KMS-11 (cell line): ENCODE data around the gene CLRN3.

Source experiments
- H2AFZ ChIP-seq: fragments of 200-600 bp; sonication (generic); 2 replicates; pipeline ENCODE4 v1.6.1; 2016; ENCODE audit warnings: antibody characterized with exemption, mixed run types, low read depth
- H3K27ac ChIP-seq: fragments of 200-600 bp; sonication (generic); 2 replicates; pipeline ENCODE4 v1.6.1; 2016; ENCODE audit warnings: mild to moderate bottlenecking, mixed run types
- H3K27me3 ChIP-seq: fragments of 200-600 bp; sonication (generic); 2 replicates; pipeline ENCODE4 v1.6.1; 2017; ENCODE audit warnings: mild to moderate bottlenecking, low read depth, mixed run types, moderate library complexity; ENCODE audit not compliant: insufficient read depth
- H3K36me3 ChIP-seq: fragments of 200-600 bp; sonication (generic); 2 replicates; pipeline ENCODE4 v1.6.1; 2017; ENCODE audit warnings: mild to moderate bottlenecking, mixed run types; ENCODE audit not compliant: insufficient read depth
- H3K4me1 ChIP-seq: fragments of 200-600 bp; sonication (generic); 2 replicates; pipeline ENCODE4 v1.6.1; 2016; ENCODE audit warnings: mild to moderate bottlenecking, low read depth, mixed run types; ENCODE audit not compliant: poor library complexity, severe bottlenecking
- H3K4me2 ChIP-seq: fragments of 200-600 bp; sonication (generic); 2 replicates; pipeline ENCODE4 v1.7.0; 2016; ENCODE audit warnings: mild to moderate bottlenecking, mixed run types
- H3K4me3 ChIP-seq: fragments of 200-600 bp; sonication (generic); IDR thresholded peaks from 2 replicates; pipeline ENCODE4 v1.6.1; 2017; ENCODE audit warnings: low read depth, low read length, mixed read lengths; ENCODE audit not compliant: insufficient read depth
- H3K79me2 ChIP-seq: fragments of 200-600 bp; sonication (generic); 2 replicates; pipeline ENCODE4 v1.6.1; 2016; ENCODE audit warnings: low read depth, mixed run types; ENCODE audit not compliant: insufficient read depth
- H3K9ac ChIP-seq: fragments of 200-600 bp; sonication (generic); 2 replicates; pipeline ENCODE4 v1.6.1; 2016; ENCODE audit warnings: mild to moderate bottlenecking, mixed run types
- H4K20me1 ChIP-seq: fragments of 200-600 bp; sonication (generic); 2 replicates; pipeline ENCODE4 v1.6.1; 2016; ENCODE audit warnings: mild to moderate bottlenecking, mixed run types; ENCODE audit not compliant: insufficient read depth
- TF ChIP-seq, protein P1 (sequence below): fragments of 200-600 bp; sonication (generic); conservative IDR thresholded peaks from 2 replicates; pipeline ENCODE4 v1.6.1; 2017; ENCODE audit warnings: low read depth, mild to moderate bottlenecking, antibody characterized with exemption, low read length, moderate library complexity, mixed read lengths

Gene CLRN3

DNA sequence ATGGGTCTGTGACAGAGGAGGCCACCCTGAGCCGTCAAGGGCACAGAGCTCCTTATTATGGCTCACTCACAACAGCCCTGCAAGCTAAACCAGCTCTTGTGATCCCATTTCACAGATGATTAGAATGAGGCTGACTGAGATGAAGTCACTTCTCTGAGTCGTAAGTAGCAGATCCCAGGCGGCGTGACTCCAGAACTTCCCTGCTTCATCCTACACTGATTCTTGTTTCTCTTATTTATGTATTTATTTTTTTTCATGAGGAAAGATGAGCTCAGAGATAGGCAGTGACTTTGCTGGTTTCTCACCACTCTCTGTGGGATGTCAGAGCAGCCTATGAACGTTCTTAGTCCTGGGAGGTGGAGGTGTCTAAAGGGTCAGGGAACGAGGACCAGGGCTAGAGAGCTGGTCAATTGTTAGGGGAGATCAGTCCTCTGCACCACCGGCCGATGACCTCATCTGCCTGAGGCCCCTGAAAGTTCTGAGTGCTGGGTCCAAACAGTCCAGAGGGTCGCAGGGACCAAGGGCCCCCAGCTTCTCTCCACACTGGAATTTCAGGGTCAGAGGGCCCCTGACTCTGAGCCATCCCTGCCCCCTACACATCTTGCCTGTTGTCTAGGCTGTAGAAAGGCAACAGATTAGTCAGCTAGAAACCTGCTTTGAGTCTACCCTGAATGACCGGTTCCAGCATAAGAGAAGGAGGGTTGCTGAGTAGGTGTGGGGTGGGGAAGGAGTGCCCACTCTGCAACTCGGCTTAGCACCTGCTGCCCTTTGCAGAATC is 17.9 kb downstream of the CLRN3 start:
- TF ChIP-seq, protein P1, sequence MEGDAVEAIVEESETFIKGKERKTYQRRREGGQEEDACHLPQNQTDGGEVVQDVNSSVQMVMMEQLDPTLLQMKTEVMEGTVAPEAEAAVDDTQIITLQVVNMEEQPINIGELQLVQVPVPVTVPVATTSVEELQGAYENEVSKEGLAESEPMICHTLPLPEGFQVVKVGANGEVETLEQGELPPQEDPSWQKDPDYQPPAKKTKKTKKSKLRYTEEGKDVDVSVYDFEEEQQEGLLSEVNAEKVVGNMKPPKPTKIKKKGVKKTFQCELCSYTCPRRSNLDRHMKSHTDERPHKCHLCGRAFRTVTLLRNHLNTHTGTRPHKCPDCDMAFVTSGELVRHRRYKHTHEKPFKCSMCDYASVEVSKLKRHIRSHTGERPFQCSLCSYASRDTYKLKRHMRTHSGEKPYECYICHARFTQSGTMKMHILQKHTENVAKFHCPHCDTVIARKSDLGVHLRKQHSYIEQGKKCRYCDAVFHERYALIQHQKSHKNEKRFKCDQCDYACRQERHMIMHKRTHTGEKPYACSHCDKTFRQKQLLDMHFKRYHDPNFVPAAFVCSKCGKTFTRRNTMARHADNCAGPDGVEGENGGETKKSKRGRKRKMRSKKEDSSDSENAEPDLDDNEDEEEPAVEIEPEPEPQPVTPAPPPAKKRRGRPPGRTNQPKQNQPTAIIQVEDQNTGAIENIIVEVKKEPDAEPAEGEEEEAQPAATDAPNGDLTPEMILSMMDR, result no peak
- no peaks in the 10 kb centered on the region for H3K36me3 ChIP-seq
- no peaks in the 10 kb centered on the region for H3K79me2 ChIP-seq
- H3K4me1 ChIP-seq, result no peaks in the 10 kb centered on the region
- no peak overlapping the region for H3K9ac ChIP-seq
- H3K4me3 ChIP-seq, result no peak overlapping the region
- H3K27ac ChIP-seq, result no peak overlapping the region
- H2AFZ ChIP-seq, result no peak overlapping the region
- H4K20me1 ChIP-seq, result no peaks in the 10 kb centered on the region
- no peaks in the 10 kb centered on the region for H3K27me3 ChIP-seq
- no peak overlapping the region for H3K4me2 ChIP-seq

DNA sequence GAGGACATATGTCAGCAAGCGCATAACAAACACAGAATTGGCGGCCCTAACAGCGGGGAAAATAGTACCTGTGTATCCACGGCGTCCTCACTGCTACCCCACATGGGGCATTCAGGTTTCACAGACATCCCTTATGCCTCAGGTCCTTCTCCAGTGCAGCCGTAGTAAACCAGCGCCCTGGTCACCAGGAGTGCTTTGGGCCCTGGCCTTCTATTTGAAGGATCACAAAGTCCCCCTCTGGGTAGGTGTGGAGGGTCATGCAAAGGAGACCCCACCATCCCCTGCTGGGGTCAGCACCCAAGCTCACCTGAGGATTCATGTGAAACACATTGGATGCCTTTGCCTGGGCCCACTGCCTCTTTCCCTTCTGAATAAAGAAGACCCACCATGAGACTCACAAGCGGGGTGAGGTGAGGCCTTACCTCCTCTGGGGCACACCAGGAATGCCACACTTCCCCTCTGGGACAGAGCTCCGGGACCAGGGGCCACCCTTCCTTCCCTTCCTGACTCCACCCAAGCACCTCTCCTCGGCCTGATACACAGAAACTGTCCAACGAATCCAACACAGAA is 18.8 kb downstream of the CLRN3 start:
- H2AFZ ChIP-seq, result no peak overlapping the region
- no peaks in the 10 kb centered on the region for H3K4me1 ChIP-seq
- H4K20me1 ChIP-seq, result no peaks in the 10 kb centered on the region
- H3K9ac ChIP-seq, result no peak overlapping the region
- H3K27ac ChIP-seq, result no peak overlapping the region
- TF ChIP-seq, protein P1, result no peak
- no peaks in the 10 kb centered on the region for H3K27me3 ChIP-seq
- H3K36me3 ChIP-seq, result no peaks in the 10 kb centered on the region
- no peaks in the 10 kb centered on the region for H3K79me2 ChIP-seq
- H3K4me2 ChIP-seq, result no peak overlapping the region
- H3K4me3 ChIP-seq, result no peak overlapping the region

DNA sequence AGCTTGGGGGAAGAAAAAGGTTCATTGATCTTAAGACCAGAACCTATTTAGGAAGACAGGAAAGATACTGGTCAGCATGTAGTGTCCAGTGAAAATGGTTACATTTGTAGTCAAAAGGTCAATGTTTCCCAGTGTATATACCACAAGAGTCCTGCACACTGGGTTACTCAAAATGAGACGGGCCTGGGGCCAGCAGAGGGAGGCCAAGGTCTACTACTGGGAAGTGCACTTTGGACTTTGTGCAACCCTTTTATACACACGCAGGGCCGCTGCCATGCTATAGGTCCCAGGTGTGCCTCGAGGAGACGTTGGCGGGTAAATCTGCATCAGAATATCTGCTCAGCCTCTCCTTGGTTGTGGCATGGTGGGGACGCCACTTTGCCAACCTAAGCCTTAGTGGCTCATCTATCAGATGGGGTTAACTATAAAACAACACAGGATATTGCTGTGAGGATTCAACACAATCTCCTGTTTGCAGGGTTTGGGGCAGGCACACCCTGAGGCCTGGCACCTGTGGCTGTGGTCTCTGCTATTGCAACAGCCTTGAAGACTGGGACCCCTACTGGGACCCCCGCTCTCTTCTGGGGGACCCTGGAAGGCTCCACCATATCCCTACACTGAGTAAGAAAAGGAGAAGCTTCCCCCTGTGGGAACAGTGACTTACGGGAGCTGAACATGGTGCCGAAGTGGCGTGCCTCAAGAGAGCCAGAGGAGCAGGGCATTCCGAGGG is 19.7 kb downstream of the CLRN3 start:
- Histone ChIP-seq H3K36me3 (no peaks in the 10 kb centered on the region), H2AFZ (no peak overlapping the region), H4K20me1 (no peaks in the 10 kb centered on the region), H3K4me3 (no peak overlapping the region), H3K9ac (no peak overlapping the region), H3K4me2 (no peak overlapping the region), H3K79me2 (no peaks in the 10 kb centered on the region), H3K27ac (no peak overlapping the region), H3K4me1 (no peaks in the 10 kb centered on the region), H3K27me3 (no peaks in the 10 kb centered on the region)
- TF ChIP-seq, protein P1, result no peak

DNA sequence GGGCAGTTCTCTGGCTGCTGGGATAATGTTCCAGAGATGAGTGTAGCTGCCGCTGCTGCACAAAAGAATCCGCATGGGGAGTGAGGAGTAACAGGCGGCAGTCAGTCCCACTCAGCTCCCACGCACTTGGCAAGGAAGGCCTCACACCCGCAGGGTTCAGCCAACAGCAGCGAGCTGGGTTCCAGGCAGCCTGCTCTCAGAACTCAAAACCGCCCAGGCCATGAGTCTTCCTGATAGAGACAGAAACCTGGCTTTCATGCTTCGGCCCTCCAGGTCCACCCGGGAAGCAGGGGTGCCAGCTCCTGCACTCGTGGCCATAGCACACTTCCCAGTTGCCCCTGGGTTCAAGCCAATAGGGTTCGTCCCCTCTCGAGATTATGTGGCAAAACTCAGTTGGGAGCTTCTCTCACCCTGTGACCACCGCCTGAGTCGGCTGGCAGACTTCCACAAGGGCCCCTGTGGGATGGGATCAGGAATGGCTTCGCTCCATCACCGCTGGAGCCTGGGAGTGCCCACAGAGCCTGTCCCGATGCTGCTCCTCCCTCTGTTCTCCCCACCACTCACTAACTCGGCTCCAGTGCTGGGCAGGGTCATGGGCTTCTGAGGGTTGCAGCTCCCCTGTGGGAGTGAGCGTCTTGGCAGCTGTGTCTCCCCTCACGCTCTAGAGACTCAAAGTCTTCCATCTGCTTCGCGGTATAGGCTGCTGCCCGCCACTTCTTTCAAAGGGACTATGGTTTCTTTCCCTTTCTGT is 20.6 kb downstream of the CLRN3 start:
- no peak overlapping the region for H3K27ac ChIP-seq
- no peaks in the 10 kb centered on the region for H3K27me3 ChIP-seq
- H3K4me1 ChIP-seq, result no peaks in the 10 kb centered on the region
- H3K4me2 ChIP-seq, result no peak overlapping the region
- no peak overlapping the region for H3K4me3 ChIP-seq
- TF ChIP-seq, protein P1, result no peak
- no peaks in the 10 kb centered on the region for H4K20me1 ChIP-seq
- no peak overlapping the region for H3K9ac ChIP-seq
- H3K36me3 ChIP-seq, result no peaks in the 10 kb centered on the region
- H2AFZ ChIP-seq, result no peak overlapping the region
- no peaks in the 10 kb centered on the region for H3K79me2 ChIP-seq
